Stimulated activated CD8-positive, alpha-beta memory T cell treated with anti-CD3 and anti-CD28 coated beads, Interleukin-15, amount 100 ng/mL, for 4 hours (primary cell): ENCODE results near the gene TRAPPC3L.
A peak's percentile ranks its signal among the peaks of the same experiment; 100 is the strongest.

Source experiments
- DNase-seq, 2 donors: peaks; one replicate each; pipeline ENCODE4 v3.0.0-alpha.2; 2020; ENCODE audit warnings: low read depth in 2 of 2

TRAPPC3L gene

DNA sequence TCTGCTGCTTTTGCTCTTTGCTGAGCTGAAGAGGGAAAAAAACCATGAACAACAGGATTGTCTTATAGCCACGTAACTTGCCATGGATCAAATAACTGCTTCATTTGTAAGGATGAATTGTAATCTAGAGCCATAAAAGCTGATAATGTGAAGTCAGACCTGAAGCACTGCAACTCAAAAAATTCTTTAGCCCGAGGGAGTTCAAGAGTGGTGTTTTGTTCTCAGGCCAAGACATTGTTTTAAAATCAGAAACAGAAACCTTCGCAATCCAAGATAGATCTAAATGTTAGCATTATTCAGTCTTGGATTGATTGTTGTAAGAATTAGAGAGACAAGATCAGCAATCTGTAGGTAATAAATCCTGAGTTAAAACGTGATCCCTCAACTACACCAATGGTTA, at the start of gene TRAPPC3L:
Gene TRAPPC3L, minus strand, starts transcription at position 34 of the 400 bp plus-strand sequence. CDS start 170 bp downstream, outside the sequence.
- no peak for DNase-seq

DNA sequence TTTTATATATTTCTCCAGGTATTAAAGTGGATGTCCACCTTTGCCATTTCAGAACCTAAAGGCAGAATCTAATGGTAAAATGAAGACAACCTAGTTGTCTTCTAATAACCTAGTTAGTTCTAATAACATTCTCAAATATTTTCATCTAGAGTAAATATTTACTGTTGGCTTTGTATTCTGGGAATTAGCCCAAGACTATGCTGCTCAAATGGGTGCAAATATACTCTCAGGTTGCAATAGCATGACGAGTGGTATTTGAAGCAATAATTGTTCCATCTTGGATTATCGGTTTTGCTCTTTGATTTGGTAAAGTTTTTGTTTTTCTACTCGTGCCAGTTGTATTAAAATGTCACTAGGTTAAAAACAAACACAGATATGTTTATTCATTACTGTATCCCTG, 49.8 kb upstream of the TRAPPC3L start:
- no peak for DNase-seq

DNA sequence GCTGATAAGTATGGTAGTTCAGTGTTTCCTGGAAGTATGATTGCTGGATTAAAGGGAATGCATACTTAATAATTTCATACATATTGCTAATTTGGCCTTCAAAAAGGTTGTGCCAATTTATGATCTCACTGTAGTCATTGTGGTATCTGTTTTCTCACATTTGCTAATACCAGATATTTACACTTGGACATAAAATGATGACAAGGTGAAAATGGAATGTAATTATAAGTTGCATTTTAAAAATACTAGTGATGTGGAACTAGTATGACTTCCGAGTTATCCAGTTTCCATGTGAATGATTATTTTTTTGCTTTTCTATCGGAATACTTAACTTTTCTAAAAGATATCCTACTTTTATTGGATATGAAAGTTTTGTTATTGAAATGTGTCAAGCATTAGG, 41.3 kb upstream of the TRAPPC3L start:
- DNase-seq = no peak

DNA sequence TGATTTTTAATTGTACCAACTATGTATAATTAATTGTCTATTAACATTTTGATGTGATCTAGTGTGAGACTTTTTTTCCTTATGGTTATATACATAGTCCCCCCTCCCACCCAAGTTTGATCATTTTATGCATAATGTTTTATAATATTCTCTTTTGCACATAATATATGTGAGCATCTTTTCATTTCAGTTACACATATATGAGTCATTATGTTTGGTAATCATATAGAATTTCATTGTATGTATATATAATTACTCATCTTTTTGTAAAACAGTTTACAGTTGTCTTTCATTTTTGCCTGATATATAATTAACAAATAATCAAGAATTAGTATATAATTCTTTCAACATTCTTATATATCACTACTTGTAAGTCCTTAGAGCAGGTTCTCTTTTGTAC, 40.8 kb upstream of the TRAPPC3L start:
- no peak for DNase-seq

DNA sequence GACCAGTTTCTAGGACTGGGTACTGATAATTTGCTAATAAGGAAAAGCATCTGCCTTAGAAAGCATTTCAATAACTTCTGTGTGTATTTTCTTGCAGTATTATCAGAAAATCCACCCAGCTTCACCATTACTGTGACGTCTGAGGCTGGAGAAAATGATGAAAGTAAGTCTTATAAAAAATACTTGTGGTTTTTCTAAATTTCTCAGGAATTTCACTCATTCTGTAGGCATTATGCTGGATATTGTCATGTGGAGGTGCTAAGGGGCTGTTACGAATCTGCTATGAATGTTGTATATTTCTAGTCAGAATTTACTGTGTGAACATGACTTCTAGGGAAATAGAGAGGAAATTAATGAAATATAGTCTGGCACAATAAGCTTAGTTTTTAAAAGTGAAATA, 34.7 kb upstream of the TRAPPC3L start:
- DNase-seq = no peak

DNA sequence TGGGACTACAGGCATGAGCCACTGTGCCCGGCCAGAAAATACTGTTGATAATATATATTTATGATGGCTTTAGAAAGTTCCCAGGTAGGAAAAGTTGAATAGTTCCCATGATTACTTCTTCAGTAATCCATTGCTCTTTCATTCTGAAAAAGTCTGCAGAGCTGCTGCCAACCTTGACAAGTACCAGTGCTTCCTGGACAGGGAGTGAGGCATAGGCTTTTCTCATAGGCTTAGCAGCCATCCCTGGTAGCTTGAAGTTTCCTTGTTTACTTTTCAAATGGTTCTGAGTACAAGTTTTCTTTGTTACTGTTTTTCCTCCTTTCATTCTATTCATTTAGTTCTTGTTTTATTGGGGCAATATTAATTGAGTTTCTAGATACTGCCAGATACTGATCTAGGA, 33.7 kb upstream of the TRAPPC3L start:
- DNase-seq = no peak

DNA sequence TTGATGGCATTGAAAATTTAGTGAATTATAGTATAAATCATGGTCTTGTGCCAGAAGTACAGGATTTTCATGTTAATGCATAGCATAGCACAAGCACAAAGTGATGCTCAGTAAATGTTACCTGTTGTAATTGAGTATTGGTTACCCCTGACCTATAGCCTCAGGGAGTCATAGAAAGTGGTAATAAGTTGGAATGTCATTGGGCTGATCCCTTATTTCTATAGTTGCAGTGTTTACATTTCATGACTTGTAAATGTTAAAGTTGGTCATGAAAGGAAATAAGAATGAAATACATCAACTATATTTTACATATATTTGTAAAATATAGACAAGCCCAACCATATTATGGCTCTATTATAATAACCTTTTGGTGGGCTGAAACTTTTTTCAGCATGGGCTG, 32.9 kb upstream of the TRAPPC3L start:
- no peak for DNase-seq

DNA sequence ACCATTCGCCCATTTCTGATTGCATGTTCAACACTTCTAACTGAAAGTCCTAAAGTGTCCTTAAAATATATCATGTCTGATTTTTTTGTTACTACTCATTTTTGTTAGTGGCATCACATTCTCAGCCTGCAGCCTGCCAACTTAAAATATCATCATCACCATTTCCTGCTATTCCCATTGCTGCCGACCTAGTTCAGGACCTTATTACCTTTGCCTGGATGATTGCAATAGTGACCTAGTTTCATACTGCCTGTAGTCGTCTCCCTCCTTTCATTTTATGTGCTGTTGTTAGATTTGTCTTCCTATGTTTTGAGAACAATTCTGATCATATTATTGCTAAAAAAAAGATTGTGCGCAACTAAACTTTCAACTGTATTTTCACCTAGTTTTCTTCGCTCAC, 32.0 kb upstream of the TRAPPC3L start:
- no peak for DNase-seq

DNA sequence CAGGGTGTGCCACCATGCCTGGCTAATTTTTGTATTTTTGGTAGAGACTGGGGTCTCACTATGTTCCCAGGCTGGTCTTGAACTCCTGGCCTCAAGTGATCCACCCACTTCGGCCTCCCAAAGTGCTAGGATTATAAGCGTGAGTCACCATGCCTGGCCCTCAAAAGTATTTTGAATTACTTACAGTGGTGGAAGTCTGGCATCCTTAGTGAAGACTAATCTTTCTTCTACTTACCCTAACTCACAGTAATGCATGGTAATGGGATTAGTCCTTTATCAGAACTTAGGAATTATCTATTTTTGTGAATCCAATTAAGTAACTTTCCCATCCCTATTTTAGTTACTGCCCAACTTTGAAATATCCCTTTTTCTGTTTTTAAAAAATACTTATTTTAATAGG, 29.7 kb upstream of the TRAPPC3L start:
- DNase-seq = no peak

DNA sequence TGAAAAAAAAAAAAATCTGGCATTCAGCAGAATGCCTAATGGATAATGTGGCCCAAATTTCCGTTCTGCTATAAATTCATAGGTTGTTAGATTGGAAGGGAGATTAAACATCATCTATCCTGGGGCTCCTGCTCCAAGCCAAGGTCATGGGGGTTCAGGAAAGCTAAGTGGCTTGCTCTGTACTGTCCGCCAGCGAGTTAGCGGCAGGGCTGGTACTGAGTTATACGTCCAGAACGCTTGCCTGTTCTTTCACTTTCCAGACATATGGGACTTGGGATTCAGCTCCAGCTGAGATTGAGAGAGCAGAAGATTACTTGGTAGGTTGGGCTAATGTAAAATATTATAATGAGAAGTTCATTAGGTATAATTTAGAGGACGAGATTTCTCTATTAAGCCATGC, 26.7 kb upstream of the TRAPPC3L start:
- DNase-seq = no peak

DNA sequence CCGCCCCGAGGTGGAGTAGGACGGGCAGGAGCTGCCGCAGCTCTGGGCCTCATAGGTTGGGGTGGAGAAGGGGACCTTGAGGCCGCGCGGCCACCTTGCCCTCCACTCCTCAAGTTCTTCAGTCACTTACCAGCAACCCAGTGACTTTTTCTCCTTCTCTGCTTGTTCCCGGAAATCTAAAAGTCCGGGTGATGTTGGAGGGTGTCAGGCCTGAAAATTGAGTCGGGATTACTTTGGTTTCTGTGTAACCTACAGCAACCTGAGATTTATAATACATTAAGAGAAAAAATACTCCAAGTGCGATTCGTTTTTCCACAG, 26.2 kb upstream of the TRAPPC3L start:
- no peak for DNase-seq

DNA sequence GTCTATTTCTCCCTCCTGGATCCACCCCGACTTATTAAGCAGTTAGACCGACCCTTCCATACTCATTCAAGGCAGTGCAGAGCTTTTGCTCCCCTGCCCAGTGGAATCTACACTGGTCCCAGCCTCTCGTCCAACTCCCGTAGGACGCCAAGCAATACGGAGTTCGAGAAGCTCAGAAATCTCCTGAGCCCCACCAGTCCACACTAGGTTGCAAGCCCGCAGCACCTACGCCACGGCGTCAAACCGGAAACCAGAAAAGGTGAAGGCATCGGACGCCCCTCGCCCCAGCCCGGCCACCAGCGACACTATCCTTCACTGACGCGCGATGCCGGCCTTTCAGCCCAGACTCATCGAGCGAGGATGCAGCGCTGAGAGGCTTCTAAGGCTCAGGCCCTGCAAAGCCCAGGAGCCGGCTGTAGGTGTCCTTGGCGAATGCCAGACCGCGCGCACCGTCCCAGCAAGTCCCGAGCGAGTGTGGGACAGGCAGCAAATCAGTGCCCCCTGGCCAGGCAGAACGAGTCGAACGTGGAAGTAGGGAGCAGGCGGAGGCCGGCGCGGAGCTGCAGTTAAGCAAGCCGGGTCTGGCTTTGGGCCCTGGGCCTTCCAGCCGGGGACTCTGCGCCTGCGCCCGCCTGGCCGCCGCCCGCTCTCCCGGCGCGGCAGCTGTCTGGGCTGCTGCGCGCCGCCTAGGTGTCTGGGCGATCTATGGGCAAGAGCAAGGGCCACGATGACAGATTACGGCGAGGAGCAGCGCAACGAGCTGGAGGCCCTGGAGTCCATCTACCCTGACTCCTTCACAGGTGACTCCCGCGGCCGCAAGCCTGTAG, 25.6 kb upstream of the TRAPPC3L start, which contains the start of gene RWDD1:
Gene RWDD1, plus strand, starts transcription at position 649 of the 827 bp plus-strand sequence. Its CDS starts 79 bp downstream, at position 728.
- DNase-seq = peak; percentile 97 to 98

DNA sequence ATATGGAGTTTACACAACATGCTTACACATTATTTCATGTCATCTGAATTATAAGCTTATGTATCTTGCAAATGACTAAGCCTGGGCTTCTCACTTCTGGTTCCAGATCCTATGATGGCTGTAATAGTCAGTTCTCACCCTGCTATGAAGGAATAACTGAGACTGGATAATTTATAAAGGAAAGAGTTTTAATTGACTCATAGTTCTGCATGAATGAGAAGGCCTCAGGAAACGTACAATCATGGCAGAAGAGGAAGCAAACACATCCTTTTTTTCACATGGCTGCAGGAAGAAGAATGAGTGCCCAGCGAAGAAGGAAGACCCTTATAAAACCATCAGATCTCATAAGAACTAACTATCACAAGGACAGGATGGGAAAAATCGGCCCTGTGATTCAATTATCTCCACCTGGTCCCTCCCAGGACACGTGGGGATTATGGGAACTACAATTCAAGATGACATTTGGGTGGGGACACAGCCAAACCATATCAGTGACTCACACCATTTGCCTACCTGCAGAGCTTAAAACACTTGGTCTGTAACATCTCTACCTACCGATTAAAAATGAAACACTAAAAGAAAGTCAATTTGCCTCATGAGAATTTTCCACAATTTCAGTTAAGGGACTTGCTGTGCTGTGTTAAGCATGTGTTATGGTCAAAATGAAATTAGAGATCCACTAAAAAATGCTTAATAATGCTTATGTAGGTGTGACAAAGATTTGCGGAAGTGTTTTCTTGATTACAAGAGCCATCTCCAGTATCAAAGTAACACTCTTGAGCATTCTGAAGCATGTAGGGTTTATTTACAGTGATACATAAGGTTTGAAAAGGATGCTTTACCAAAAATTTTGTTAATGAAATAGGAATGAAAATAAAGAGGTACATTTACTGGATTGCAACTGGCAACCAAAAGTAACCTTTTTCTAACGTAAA, 23.6 kb upstream of the TRAPPC3L start:
- DNase-seq = no peak

DNA sequence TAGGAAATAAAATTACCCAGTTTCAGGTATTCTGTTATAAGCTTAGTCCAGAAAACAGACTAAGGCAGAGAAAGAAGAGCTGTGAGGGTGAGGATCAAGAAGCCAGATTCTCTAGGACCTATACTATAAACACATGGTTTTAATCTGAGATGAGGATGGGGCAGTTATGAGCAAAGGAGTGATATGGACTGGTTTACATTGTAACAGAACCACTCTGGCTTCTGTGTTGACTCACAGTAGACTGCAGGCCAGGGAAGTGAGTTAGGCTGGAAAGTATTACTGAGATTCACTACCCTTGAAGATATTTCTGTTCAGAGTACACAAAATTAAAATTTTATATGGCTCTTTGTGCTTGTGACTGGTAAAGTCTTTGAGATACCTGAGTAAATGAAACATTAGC, 22.6 kb upstream of the TRAPPC3L start:
- DNase-seq = no peak

DNA sequence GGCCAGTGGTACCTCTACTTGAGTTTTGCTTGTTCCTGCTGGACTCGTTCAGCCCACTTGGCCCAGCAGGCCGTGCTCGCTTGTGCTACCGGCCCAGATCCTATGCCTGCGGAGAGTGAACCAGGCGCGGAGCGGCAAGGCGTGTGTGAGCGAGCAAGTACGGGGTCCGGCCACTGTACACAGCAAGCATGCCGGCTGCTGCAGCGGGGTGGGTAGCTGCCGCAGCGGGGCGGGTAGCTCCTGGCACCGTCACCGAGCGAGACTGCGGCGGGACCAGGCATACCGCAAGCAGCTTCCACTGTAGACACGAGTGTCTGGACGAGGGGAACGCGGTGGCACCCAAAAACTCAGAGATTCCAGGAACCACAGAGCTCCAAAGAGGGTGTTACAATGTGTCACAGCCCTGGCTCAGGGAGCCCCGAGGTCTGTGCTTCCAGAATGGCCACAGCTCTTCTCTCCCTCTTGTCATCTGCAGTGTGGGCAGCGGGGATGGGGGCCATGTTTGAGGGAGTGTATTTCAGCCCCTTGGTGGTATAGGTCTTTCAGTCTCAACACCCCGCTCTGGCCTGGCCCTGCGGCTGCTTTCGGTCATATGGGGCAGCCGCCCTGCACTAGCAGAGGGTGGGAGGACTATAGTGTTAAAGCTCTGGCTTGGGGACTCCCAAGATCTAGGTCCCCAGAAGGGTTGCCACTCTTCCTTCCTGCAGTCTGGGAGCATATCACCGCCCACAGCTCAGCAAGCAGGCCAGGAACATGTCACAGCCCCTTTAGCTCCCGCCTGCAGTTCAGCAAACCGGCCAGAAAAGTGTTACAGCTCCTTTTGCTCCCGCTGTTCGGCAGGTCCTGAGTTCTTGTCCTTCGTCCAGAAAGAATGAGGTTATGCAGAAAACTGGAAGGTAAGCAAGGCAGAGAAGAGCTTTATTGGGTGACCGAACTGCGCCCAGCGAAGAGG, 19.7 kb upstream of the TRAPPC3L start:
- DNase-seq = no peak

DNA sequence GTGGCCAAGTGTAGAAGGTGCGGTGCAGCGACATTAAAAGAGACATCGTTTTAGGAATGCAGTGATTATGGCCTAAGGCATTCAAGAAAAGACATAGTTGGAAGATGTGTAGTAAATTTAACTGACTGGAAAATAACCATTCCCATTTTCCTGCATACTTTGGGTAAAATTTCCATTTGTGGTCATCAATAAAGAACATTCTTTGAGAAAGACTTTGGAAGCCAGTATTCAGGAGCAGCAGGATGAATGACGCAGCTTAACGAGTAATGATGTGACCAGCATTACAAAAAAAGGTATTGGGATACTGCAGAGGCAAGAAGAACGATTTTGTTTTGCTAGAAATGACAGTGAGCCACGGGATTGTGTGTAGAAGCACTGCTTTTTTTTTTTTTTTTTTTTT, 18.8 kb upstream of the TRAPPC3L start:
- no peak for DNase-seq

DNA sequence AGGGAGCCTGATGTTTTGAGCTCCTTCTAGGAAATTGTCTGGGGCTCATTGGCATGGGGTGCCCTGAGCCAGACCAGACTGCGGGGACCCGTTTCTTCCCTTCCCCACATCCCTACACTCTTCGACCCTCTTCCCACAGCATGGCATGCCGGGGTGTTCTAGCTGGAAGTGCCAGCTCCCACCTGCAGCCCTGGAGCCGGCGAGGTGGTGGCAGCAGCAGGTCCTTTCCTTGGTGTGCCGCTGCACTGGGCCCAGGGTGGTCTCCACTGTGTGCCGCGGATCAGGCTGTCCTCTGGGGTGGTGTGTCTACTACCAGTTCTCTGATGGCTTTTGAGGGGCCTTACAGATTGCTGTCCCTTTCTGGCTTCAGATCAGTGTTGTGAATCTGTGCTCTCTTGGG, 18.3 kb upstream of the TRAPPC3L start:
- no peak for DNase-seq

DNA sequence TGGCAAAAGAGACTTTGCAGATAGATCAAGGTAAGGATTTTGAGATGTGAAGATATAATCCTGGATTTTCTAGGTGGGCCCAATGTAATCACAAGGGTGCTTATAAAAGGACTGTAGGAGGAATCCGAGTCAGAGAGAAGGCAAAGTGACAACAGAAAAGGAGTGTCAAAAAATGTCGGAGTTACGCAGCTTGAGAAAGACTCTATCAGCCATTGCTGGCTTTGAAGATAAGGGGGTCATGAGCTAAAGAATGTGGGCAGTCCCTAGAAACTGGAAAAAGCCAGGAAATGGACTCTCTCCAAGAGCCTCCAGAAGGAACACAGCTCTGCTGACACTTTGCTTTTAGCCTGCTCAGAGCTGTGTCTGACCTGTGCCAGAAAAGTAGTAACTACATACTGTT, 17.1 kb upstream of the TRAPPC3L start:
- DNase-seq = no peak

DNA sequence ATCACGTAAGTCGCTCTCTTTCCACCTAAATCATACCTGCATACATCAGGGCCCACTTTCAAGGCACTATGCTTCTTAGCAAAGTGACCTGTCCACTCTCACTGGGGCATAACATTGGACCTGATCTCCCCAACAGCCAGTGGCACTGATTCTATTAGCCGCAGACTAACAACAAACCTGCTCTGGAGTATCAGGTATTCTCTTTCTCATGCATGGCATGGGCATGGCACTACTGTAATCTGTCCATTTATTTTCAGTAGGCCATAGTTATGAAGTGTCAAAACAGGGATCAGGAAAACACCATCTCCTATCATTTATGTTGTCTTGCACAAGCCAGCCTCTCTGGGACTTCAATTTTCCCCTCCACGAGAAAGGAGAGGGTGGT, 16.5 kb upstream of the TRAPPC3L start:
- no peak for DNase-seq

DNA sequence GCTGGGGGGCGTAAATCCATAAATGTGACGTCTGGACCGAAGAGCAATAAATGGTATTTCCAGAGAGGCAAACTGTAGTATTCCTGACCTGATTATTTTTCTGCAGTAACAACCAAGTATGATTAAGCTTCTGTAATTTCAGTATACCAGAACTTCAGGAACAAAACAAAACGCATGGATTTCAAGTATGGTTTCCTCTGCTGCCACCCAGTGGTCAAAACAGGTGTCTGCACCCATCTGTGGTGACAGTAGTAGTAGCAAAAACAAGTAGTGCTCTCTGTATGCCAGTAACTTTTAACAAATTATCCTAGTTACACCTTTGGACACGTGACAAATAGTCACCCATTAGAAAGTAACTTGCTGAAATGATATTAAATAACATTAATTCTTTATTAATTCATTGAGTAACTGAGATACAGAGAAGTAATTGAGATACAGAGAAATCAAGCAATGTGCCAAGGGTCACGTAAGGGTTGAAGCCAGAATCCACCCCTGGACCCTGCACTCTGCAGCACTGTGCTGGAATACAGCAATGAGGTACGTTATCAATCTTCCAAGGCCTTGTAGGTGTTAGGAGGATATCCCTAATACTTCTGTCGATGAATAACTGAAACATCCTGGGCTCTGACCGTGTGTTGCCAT, 16.0 kb upstream of the TRAPPC3L start:
- DNase-seq = peak in 1 of 2 donors; percentile 32

DNA sequence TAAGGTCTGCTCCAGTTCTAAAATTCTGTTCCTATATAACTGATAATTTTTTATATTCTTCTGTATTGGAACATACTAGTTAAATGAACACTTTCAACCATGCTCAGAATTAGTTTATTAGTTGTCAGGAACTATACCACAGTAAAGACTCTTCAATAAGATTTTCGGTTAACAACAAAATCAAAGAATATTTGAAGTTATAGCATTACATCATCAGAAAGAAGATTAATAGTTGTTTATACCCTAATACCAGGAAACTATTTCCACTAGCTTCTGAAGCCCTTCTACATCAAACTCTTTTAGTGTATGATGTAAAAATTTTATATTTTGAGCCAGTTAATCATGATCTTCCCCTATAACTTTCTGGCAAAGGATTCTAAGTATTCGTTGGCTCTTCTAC, 14.6 kb upstream of the TRAPPC3L start:
- DNase-seq = no peak
